Osteocyte (in vitro differentiated cells): ENCODE results near the gene TBC1D1. TPM values are rescaled to one million over a fixed set of nuclear protein-coding genes. Genes with fewer than 3 reads are reported as not detected.
A peak's percentile ranks its signal among the peaks of the same experiment; 100 is the strongest.

Experiments used
- DNase-seq: peaks from one replicate; pipeline ENCODE4 v3.0.0; 2021; ENCODE audit warnings: mixed read lengths; ENCODE audit not compliant: unreplicated experiment; ENCODE audit errors: extremely low spot score
- H3K27ac Mint-ChIP-seq: one replicate; pipeline ENCODE4 v1.8.0; 2021; ENCODE audit warnings: mild to moderate bottlenecking, mixed read lengths; ENCODE audit not compliant: unreplicated experiment
- H3K27me3 Mint-ChIP-seq: one replicate; pipeline ENCODE4 v1.8.0; 2021; ENCODE audit warnings: mixed read lengths; ENCODE audit not compliant: unreplicated experiment
- H3K36me3 Mint-ChIP-seq: one replicate; pipeline ENCODE4 v1.8.0; 2021; ENCODE audit warnings: mixed read lengths; ENCODE audit not compliant: unreplicated experiment
- H3K4me1 Mint-ChIP-seq: one replicate; pipeline ENCODE4 v1.8.0; 2021; ENCODE audit warnings: mixed read lengths; ENCODE audit not compliant: unreplicated experiment
- H3K4me3 Mint-ChIP-seq: one replicate; pipeline ENCODE4 v1.8.0; 2021; ENCODE audit warnings: mild to moderate bottlenecking, moderate library complexity, mixed read lengths; ENCODE audit not compliant: unreplicated experiment
- H3K9me3 Mint-ChIP-seq: one replicate; pipeline ENCODE4 v1.8.0; 2021; ENCODE audit warnings: mixed read lengths; ENCODE audit not compliant: unreplicated experiment
- CTCF ChIP-seq: fragments of 200-600 bp; sonication (generic); IDR thresholded peaks from 2 replicates; pipeline ENCODE4 v1.5.0; 2021; ENCODE audit warnings: antibody characterized with exemption, mild to moderate bottlenecking, moderate library complexity
- total RNA-seq: library from RNA; stranded (reverse); gene quantifications from 2 replicates; pipeline ENCODE4 v1.2.1, GENCODE V29; 2021

TBC1D1 gene
- total RNA-seq, 1 donor from 2014 or later, result 46.2 TPM

DNA sequence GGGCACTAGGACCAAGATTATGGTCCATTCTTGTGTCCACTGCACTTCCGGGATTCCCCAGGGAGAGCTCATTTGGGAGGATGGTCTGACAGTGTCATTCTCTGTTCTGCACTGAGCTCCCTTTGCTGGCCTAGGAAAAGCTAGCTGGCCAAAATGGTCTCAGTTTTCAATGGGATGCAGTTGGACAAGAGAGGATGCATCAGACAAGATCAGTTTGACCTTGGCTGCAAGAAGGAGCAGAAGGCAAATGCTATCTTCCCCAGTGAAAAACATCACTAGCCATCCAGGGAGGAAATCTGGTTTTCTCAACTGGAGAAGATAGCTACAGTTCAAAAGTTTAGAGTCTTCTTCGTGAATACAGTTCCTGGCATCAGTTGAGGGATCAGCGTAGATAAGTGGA is 290.4 kb downstream of the TBC1D1 start:
- H3K9me3 Mint-ChIP-seq, result no peaks in the 10 kb centered on the region
- TF ChIP-seq CTCF, result no peak
- H3K4me1 Mint-ChIP-seq, result peaks cover 3% of the 10 kb centered on the region
- no peak overlapping the region for H3K4me3 Mint-ChIP-seq
- no peak for DNase-seq
- H3K27ac Mint-ChIP-seq, result no peak overlapping the region
- H3K27me3 Mint-ChIP-seq, result no peaks in the 10 kb centered on the region
- no peaks in the 10 kb centered on the region for H3K36me3 Mint-ChIP-seq

DNA sequence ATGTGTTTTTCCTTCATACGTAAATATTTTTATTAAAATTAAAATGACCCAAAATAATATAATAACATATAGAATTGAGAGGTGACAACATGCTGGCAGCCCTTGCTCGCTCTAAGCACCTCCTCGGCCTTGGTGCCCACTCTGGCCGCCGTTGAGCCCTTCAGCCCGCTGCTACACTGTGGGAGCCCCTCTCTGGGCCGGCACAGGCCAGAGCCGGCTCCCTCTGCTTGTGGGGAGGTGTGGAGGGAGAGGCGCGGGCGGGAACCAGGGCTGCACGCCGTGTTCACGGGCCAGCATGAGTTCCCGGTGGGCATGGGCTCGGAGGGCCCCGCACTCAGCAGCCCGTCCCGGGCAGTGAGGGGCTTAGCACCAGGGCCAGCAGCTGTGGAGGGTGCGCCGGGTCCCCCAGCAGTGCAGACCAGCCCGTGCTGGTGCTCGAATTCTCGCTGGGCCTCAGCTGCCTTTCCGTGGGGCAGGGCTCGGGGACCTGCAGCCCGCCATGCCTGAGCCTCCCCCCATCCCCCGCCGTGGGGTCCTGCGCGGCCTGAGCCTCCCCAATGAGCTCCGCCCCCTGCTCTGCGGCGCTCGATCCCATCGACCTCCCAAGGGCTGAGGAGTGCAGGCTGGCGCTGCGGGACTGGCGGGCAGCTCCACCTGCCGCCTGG is 291.6 kb downstream of the TBC1D1 start:
- Mint-ChIP-seq H3K4me3 (no peak overlapping the region), H3K9me3 (no peaks in the 10 kb centered on the region), H3K27ac (no peak overlapping the region), H3K27me3 (no peaks in the 10 kb centered on the region), H3K36me3 (no peaks in the 10 kb centered on the region), H3K4me1 (peaks cover 3% of the 10 kb centered on the region)
- TF ChIP-seq CTCF, result no peak
- DNase-seq, result no peak

DNA sequence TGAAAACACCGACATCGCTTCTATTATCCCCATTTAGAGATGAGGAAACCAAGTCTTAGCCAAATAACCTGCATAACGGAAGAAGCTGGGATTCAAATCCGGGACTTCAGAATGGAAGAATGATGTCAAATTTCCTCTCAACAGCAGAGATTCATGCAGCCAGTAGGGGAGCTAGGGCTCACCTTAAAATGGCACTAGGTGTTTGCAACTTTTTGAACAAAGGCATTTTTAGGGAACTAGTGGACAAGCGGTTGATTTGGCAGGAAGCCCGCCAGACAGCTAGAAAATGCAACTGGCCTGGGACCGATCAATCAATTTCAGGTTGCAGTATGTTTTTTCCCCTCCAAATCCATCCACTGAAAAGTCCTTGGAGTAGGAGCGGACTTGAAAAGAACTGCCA is 293.5 kb downstream of the TBC1D1 start:
- no peaks in the 10 kb centered on the region for H3K36me3 Mint-ChIP-seq
- H3K4me3 Mint-ChIP-seq, result no peak overlapping the region
- H3K4me1 Mint-ChIP-seq, result peaks cover 10% of the 10 kb centered on the region
- H3K27me3 Mint-ChIP-seq, result no peaks in the 10 kb centered on the region
- peak; percentile 29 for TF ChIP-seq CTCF
- H3K27ac Mint-ChIP-seq, result no peak overlapping the region
- H3K9me3 Mint-ChIP-seq, result no peaks in the 10 kb centered on the region
- DNase-seq, result no peak

GRCh38 chr4:38185406-38186144 is 294.7 kb downstream of the TBC1D1 start:
- Mint-ChIP-seq H3K36me3 (no peaks in the 10 kb centered on the region), H3K27me3 (no peaks in the 10 kb centered on the region), H3K27ac (no peak overlapping the region), H3K9me3 (no peaks in the 10 kb centered on the region), H3K4me3 (no peak overlapping the region), H3K4me1 (peaks cover 18% of the 10 kb centered on the region)
- no peak for DNase-seq
- no peak for TF ChIP-seq CTCF

DNA sequence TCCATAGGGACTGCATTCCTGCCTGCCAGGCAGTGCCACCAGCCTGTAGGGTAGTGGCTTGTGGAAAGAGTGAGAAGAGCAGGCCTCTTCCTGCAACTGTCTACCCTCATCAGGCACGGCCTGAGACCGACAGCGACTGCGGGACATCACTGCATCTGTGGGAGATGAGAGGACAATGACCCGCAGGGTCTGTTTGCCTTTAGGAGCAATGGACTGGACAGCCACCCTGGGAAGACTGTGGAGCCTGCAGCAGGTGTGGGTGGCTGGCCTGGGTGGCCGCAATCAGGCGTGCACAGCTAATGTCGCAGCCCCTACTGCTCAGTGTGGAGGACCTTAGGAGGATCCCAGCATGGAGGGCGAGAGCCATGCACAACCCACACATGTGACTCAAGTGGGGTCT is 297.3 kb downstream of the TBC1D1 start:
- no peak for TF ChIP-seq CTCF
- H3K4me3 Mint-ChIP-seq, result no peak overlapping the region
- no peak overlapping the region for H3K27ac Mint-ChIP-seq
- no peak for DNase-seq
- H3K9me3 Mint-ChIP-seq, result no peaks in the 10 kb centered on the region
- no peaks in the 10 kb centered on the region for H3K27me3 Mint-ChIP-seq
- H3K4me1 Mint-ChIP-seq, result peaks cover 32% of the 10 kb centered on the region
- no peaks in the 10 kb centered on the region for H3K36me3 Mint-ChIP-seq
